Putamen (tissue), 1 donor: Measurements from ENCODE around the gene DYNC1I1.

Source experiments
- DNase-seq: peaks from one replicate; pipeline ENCODE4 v3.0.0-alpha.2; 2016; ENCODE audit warnings: low spot score

DYNC1I1 gene

DNA sequence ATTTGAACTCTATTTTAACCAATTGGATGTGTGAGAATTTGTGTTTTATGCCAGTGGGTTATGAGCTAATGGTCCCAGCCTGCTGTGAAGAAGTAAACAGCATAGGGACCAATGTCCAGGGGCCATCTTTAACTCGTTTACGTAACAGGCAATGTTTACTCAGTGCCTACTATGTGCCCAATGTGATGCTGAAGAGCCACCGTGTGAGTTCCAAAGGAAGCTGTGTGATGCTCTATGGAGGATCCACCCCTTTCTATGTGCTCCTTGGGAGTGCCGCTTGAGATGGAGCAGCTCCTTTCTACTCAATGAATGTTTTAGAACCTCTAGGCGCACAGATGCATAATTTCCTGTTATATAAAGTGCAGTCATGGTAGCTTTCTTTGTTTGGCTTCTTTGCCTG lies 21.3 kb downstream of the DYNC1I1 start:
- DNase-seq = no peak

DNA sequence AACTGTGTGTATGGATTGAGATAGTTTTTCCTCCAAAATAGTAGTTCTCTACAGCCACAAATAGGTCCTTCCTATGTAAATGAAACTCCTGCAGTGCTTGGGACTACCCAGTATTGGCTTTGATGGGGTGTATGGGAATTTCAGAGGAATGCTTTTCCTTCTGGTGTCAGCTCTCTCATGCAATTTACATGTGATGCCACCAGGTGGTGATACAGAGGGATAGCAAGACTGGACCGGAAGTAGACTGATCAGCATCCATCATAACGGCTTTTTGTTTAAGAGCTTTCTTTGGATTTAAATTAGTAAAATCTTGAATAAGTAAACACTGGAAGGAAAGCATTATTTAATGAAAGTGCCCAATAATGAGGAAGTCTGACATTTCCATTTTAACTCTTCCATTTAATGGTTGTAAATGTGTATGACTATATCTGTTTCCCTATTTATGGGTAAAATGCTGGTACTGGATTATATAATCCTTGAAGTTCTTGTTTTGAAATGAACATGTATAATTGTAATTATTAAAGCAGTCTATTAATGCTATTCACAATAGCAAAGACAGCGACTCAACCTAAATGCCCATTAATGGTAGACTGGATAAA lies 22.7 kb downstream of the DYNC1I1 start:
- no peak for DNase-seq

DNA sequence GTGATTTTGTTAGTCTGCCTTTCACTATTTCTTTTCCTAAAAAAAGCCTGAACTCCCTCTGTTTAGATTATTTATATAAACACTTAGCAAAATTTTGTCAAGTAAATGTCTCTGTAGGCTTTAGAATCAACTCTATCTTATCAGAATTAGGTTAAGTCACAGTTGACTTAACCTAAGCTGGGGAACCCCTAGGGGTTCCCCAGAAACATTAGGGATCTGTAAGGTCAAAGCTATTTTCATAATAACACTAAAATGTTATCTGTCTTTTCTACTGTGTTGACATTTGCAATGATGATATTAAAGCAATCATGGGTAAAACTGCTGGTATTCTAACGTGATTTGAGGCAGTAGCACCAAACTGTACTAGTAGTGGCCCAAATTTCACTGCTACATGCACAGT lies 24.3 kb downstream of the DYNC1I1 start:
- no peak for DNase-seq

DNA sequence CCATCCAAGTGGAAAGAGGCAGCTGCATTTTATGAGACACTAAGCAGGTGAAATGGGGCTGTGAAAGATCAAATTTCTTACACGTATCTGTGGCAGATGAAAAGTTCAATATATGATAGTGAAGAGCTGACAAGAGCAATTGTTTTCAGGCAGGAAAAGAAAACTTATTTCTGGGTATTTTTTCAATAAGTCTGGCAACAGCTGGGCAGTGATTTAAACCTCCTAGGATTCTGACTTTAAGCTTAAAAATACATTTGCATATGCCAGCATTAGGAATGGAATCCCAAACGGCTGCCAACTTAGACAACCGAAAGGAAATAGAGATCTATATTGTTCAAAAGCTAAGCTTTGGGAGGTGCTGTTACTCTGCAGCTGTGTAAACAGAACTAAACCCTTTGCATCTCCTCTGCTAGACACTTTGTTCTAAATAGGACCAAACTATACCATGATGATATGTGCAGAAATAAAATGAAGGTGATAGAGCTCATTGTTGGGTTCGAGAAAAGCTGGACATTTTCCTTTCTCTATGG lies 26.1 kb downstream of the DYNC1I1 start:
- no peak for DNase-seq

DNA sequence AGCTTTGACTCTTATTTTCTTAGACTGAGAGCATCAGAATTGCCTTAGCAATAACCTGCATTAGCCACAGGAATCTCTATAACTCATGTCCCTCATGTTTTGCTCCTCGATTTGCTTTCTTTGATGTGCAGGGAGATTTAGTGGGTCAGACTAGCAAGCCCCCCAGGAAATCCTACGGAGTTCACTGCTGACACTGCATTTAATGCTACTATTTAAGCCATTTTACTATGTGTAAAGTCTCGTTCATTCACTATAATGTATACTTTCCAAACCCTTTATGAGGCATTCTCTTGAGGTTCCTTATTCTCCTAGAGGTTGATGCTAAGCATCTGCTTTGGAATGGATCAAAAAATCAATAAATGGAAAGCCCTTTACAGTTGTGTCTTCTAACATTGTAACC lies 28.4 kb downstream of the DYNC1I1 start:
- DNase-seq = no peak

DNA sequence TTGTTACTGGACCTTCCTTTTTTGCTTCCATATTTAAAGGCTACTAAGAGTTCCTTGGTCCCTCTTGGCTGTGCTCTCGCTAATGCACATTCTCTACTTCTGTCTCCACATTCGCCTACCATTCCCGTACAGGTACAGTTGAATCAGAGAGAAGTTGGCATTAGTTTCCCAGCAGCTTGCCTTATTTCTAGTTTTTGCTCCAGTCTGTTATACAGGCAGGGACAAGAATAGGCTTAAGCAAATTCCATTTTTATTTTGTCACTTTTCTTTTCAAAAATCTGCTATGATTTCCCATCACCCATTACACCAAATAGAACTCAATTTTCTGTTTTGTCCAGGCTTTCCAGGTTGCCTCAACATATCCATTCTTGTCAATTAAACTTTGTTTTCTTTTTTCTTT lies 29.9 kb downstream of the DYNC1I1 start:
- DNase-seq = no peak

DNA sequence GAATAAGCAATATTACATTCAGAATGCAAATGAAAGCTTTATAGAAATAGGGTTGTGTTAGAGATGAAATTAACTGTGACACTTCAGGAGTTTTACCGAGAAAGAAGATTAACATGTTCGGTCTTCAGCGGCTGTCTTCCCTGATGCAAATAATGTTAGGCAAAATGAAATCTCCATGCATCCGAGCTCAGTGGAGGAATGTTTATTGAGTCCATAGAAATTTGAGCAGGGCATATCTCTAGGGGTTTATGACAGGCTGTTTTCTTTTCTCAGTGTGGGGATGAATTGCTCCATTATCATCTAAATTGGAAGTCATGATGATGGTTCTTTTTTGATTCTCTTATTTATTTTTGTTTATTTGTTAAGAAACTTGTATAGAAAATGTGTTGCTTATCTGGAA lies 31.7 kb downstream of the DYNC1I1 start:
- DNase-seq = no peak

DNA sequence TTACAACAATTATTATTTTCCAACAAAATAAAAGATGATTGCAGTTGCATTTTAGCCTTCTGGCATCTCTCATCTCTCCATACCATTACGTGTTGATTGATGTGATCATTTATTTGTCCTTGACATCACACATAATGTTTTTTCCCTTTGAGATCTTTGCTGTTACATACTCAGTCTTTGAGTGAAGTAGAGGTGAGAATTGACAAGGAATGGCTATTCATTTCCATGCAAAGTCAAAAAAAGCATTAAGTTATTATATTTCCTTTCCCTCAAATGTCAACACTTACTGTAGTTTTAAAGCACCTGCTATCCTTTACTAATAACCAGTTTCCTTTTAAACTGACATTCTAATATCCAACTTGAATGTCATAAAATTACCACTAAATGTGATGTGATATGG lies 33.6 kb downstream of the DYNC1I1 start:
- no peak for DNase-seq

DNA sequence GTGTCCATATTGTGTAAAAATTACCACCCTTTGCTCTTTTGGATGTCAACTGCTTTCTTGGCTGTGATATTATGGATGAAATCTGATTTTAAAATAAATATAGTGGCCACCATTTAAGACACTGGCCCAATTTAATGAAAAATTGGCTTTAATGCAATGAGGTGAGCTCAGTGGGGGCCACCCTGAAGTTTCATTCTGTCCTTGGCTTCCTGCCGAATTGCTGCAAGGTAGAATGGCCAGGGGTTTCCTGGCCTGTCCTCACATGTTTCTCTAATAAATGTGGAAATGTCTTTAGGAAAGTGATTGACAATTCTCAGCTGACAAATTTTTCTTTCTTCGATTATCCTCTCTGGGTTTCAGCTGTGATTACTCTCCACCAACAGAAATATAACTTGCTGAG lies 36.0 kb downstream of the DYNC1I1 start:
- DNase-seq = no peak

DNA sequence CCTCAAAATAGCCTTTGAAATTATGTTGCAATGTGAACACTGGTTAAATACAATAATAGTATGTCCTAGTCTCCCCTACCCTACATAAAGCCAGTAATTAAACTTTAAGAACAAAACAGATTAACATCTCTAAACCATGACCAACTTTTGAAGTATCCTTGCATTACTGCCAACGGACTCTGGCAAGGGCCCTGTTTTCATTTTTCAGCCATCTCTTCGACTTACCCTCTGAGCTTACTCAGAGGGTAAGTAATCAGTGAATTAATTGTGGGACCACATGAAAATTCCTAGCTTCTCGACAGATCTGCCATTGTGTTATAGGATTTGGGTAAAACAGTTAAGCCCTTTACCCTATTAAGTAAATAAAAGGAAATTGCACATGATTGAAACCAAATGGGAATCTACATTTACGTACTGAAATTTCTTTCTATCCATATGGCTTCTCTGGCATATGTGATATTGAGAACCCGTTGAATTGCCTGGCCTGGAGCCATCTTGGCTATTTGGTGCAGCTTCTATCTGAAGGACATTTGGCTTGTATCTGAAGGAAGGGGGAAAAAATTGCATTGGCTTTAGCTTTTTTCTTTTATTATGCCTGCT lies 39.6 kb downstream of the DYNC1I1 start:
- no peak for DNase-seq

DNA sequence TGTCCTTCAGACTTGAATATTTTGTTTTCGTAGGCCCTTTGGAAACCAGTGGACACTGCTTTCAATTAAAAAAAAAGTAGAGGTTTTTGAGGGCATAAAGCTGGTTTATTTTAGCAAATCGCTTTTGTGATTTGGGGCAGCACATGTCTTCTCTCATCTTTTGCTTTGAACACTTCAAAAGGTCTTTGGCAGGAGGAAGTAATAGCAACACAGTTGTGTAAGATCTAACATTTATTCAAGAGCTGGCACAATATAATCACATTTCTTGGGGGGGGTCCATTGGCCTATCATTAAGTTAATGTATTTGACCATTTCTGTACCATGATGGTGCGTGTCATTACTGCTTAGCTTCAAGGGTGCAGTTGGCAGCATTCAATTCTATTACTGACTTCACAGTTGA lies 42.4 kb downstream of the DYNC1I1 start:
- DNase-seq = no peak

DNA sequence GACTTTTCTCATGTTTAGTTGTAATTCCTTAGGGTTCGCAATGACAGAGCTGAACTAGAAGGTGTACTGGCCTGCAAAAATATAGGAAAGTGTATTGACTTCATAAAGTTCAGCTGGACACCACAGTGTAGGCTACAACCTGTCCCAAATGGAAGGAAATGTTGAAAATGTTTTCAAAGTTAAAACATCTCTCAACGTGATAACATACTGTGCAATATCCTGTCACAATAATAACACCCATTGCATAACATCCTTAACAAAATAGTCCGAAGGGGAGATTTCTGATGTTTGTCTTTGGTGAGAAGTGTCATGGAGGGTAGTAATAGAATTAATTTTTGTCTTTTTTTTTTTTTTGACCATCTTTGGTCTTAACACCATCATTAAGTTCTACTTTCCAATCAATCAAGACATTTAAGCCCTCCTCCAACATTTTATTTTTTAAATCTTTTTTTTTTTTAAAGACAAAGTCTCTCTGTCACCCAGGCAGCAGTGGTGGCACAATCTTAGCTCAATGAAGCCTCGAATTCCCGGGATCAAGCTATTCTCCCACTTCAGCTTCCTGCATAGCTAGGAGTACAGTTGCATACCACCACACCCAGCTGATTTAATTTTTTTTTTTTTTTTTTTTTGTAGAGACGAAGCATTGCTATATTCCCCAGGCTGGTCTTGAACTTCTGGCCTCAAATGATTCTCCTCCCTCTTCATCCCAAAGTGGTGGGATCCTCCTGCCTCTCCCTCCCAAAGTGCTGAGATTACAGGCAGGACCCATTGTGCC lies 45.7 kb downstream of the DYNC1I1 start:
- no peak for DNase-seq

DNA sequence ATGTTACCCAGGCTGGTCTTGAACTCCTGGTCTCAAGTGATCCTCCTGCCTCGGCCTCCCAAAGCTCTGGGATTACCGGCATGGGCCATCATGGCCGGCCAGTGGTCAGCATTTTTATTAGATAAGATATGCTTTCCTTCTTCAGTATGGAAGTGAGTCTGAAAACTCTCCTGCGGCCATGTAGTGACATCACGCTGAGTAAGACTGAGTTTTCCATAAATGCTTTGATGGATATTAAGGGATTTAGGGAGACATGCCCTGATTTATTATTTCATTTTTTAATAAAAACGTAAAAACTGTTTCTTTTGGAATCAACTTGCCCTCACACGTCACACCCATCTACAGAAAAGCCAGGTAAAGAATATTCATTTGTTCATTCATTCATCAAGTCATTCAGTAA lies 48.4 kb downstream of the DYNC1I1 start:
- DNase-seq = no peak

DNA sequence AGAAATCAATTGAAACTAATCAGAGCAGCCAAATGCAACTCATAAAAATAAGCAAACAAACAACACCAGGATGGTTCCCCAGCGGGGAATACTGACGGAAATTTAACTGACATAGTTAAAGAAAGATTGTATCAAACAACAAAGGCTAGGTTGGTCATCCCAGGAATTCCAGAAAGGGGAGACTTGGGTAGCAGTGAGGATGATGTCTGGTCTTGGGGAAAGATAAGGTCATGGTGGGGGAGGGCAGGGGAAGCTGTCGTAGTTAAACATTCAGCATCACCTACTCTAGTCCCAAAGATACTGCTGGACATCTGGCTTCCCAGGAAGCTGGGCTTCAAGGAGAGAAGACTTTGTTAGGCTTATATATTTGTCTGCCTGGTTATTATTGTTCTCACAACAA lies 50.4 kb downstream of the DYNC1I1 start:
- no peak for DNase-seq

DNA sequence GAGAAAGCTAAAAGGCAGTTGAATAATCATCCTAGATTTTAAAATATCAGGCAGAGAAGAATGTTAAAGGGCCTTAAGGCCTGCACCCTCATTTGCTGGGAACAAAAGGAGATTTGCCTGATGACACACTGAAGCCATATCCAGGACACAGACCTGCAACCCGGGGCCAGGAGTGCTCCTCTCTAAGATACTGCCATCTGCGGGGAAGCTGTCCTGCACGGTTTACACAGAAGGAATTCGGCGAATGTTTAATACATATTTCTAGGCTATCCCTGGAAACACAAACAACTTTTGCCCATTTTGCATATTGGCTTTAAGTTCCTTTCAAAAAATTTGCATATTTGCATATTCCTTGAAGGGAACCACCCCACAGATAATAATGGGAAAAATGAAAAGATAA lies 52.3 kb downstream of the DYNC1I1 start:
- no peak for DNase-seq

DNA sequence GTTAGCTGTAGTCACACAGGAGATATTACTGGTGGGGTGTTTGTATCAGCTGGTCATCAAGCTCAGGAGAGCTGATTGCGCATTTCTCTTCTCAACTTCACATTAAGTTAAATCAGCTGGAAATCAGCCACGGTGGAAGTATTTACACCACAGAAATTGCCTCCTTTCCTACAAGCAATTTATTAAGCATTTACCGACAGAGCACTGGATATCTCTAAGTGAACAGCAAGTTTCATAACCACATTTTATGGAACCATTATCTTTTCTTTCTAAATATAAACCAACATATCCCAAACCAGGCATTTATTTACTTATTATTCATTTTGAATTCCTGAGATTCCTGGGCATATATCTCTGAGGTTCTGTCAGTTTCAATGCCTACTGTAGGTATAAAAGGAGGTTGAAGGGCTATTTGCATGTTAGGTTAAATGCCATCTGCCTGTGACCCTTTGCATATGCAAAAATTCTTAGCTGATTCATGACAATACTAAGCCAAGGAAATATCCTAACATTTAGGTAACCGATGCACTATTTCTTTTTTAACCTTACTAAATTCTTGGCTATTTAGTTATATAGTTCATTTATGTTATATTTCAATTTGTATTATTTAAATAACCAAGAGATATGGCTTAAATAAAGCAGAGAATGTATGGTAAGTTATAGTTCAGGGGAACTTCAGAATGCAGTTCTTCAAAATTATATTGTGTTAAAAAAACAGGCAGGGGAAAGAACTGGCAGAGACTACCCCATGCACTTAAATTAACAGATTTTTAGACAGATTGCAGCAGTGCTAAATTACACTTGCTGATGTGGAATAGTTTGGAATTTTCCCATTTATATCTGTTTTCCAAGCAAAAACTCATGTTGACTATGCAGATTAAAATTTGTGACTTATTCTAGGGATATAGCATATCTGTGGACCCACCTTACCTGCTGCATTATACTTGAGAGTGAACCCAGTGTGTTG lies 56.8 kb downstream of the DYNC1I1 start:
- DNase-seq = no peak

DNA sequence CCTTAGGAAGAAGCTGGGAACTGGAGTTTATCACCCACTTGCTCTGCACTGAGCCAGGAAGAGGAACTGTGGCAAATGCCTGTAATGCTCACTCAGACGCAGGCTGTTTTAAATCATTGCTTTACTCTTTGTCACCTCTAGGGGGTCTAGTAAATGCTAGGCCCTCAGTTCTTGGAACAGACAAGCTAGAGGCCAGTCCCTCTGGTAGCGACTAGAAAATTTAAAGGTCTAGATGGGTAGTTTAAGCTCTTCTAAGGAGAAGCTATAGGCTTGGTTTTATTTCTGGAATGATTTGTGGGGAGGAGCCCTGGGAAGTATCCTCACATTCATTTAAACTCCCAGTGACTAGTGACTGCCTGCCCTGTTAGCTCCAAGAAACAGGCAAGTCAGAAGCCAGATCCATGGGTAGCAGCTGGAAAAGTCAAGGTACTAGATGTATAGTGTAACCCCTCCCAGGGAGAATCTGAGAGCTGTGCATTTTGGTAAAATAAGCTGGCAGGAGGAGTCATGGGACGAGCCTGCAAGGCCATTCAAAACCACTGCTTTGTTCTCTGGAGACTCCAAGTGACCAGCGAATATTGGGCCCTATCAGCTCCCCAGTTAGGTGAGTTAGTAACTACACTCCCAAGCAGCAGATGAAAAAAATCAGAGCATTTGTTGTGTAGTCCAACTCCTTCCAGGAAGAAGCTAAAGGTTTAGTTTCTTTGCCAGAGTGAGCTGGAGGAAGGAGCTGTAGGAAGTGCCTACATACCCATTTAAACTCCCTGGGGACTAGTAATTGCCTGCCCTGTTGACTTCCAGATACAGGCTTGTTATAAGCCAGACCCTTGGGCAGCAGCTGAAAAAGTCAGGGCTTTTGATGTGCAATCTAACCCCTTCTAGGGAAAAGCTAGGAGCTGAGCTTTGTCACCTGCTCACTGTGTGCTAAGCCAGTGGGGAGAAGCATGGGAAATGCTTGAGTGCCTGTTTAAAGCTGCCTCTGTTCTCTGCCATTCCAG lies 68.9 kb downstream of the DYNC1I1 start:
- DNase-seq = no peak

DNA sequence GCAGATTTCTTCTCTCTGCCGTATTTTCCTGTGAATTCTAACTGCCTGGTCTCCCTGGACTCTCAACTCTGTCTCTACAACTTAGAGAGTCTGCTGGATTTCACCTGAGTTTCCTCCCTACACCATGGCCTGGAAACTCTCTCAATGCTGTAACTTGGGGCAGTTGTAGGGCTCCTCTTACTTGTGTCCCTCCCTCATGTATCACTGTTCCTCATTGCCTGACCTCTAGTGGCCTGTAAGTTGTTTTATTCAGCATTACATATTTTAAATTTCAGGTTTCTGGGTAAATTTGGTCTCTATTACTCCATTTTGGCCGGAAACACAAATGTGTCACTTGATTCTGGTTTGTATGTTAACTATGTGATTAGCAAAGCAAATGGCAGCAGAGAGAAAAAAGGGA lies 70.9 kb downstream of the DYNC1I1 start:
- no peak for DNase-seq

DNA sequence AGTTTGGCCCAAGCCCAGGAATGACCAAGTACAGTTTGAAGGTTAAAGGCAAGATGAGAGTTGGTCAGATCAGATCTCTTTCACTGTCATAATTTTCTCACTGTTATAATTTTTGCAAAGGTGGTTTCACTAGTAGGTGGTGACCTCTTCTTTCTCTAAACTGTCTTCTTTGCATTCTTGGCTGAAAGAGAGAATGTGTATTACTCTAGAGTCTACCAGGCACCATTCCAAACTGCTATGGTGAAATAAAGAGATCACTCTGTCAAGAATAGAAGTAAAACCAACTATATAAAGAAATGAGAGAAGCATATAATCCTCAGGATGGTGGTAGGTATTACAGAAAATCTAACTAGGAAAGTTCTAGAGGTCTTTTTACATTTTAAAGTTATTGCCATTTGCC lies 72.7 kb downstream of the DYNC1I1 start:
- DNase-seq = no peak

DNA sequence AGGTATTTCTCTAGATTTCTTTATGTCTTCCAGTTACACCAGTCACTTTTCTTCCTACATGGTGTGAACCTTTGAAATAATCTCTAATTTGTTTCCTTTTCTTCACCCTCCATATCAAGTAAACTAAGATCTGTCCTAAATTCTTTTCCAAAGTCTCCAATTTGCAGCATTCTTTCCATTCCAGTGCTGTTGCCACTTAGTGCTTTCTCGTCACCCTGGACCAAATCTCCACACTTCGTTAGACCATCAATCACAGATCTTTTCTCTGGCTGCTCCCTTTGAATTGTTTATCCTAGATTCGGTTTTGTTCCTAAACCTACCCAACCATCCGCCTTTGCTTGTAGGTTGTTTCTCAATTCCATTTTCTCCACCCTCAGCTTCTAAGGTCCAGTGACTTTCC lies 74.7 kb downstream of the DYNC1I1 start:
- DNase-seq = no peak

DNA sequence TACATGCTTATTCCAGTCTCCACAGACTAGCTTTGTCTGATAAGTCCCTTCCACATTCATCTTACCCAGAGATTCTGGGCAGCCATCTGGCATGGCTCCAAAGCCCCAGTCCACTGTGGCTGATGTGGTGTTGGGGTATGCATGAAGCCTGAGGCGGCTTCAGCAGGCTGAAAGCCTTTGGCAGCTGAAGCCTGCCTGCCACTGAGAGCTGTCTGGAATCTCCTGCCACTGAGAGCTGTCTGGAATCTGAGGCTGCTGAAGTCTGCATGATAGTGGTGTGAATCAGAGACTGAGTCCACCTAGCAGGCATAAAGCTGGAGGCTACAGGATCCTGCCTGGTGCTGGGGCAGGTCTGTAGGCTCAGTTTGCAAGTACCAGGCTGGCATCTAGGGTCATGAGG lies 87.1 kb downstream of the DYNC1I1 start:
- DNase-seq = no peak
